Measurements from ENCODE around the gene METTL26. TPM values are rescaled to one million over a fixed set of nuclear protein-coding genes. Genes with fewer than 3 reads are reported as not detected.

The METTL26 gene
- polyA plus RNA-seq, 3 donors = 65.0 to 125 (median 109) TPM

- H3K27ac ChIP-seq (ENCODE audit: low read depth, low read length) = no peak overlapping the region
These were observed 10.0 kb upstream of the METTL26 start for GRCh38 chr16:645852-646678.

GRCh38 chr16:644556-644955 is 8.5 kb upstream of the METTL26 start:
- H3K27ac ChIP-seq (ENCODE audit: low read depth, low read length) = no peak overlapping the region

More at GRCh38 chr16:645852-646678, 10.0 kb upstream of the METTL26 start:
- WGBS, 3 donors = 66 to 74% (median 73%) methylated on average over 30 to 32 of the region's 32 CpGs

GRCh38 chr16:643050-643368 is 6.9 kb upstream of the METTL26 start:
- WGBS, 3 donors = 70 to 86% (median 84%) methylated on average over 13 of the region's 13 CpGs
- no peak overlapping the region for H3K27ac ChIP-seq (ENCODE audit: low read depth, low read length)

More at GRCh38 chr16:644556-644955, 8.5 kb upstream of the METTL26 start:
- 90 to 93% (median 92%) methylated on average over 12 of the region's 12 CpGs for WGBS, 3 donors

DNA sequence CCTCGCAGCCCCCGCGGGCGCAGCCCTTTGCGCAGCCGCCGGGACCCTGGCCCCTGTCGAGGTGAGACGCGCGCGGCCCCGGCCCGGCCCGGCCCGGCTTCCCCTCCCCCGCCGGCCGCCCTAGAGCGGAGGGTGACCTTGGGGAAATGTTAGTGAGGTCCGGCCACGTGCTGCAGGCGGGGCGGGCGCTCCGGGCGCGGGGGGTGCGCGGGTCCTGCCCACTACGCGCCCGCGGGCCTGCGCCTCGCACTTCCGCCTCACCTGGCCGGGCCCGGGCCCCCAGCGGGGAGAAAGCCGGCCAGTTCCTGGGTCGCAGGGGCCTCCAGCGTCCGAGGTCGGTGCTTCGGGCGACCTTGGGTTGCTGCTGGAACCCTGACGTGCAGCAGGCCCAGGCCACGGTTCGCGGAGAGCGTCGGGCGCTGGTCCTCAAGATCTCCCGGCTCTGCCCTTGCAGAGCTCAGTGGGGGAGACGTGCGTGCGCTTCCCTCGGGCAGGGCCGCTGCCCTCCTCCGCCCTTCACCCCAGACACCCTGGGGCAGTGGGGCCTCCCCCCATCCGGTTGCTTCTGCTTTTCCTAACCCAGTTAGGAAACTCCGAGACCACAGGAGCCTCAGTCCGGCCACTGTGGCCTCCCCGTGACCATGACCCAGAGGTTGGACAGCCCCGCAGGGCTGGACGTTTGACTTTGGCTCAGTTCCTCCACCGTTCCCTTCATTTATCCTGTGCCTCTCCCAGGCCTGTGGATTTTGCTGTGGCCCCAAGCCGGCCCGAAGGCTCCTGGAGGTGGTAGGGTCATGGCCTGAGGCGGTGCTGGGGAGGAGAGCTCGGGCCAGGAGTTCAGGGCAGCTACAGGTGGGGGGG is 6.3 kb upstream of the METTL26 start:
- WGBS, 3 donors = 5 to 7% (median 7%) methylated on average over 37 to 72 of the region's 72 CpGs
- no peak overlapping the region for H3K27ac ChIP-seq (ENCODE audit: low read depth, low read length)

DNA sequence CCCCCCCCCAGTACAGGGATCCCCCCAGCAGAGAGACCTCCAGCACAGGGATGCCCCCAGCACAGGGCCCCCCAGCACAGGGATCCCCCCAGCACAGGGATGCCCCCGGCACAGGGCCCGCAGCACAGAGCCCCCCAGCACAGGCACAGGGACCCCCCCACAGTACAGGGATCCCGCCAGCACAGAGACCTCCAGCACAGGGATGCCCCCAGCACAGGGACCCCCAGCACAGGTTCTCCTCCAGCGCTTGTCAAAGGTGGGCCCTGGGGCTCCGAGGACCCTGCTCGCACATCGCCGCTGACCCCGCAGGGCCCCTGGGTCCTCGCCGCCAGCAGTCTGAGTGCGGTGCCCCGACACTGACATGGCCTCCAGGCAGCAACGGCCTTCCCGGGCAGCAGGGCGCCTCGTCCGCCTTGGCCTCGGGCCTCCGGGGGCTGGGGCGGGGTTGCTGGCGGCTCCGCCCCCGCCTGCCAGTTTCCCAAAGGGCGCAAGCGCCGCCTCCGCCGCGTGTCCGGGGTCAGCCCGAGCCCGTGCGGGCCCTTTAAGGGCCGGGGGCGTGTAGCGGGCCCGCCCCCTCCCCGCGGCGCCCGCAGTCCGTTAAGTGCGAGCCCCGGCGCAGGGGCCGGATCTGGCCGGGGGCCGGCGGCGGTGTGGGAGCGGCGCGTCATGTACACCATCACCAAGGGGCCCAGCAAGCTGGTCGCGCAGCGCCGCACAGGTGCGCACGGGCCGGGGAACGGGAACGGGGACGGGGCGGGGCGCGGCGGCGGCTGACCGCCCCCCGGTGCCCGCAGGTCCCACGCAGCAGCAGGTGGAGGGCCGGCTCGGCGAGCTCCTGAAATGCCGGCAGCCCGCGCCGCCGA is 5.5 kb upstream of the METTL26 start, which contains the start of gene MCRIP2:
TSS of gene MCRIP2 (plus strand) at position 503 of the 863 bp plus-strand sequence. CDS start at position 667, 164 bp downstream.
- 1 to 2% (median 1%) methylated on average over 55 to 81 of the region's 81 CpGs for WGBS, 3 donors

DNA sequence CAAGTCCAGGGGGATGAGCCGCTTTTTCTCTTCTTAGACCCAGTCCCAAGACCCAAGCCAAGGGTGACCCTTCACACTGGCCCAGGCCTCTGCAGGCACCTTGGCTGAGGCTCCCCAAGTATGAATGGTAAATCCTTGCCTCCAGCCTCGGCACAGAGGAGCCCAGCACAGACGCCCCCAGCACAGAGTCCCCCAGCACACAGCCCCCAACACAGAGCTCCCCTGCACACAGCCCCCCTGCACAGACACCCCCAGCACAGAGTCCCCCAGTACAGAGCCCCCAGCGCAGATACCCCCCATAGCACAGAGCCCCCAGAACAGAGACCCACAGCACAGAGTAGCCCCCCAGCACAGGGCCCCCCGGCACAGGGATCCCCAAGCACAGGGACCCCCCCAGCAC is 4.5 kb upstream of the METTL26 start:
- 79 to 94% (median 86%) methylated on average over 4 to 5 of the region's 5 CpGs for WGBS, 3 donors
- H3K27ac ChIP-seq (ENCODE audit: low read depth, low read length) = no peak overlapping the region

More for the DNA sequence above, 5.5 kb upstream of the METTL26 start, which contains the start of gene MCRIP2:
- H3K27ac ChIP-seq (ENCODE audit: low read depth, low read length) = no peak within 1 kb of the TSS

DNA sequence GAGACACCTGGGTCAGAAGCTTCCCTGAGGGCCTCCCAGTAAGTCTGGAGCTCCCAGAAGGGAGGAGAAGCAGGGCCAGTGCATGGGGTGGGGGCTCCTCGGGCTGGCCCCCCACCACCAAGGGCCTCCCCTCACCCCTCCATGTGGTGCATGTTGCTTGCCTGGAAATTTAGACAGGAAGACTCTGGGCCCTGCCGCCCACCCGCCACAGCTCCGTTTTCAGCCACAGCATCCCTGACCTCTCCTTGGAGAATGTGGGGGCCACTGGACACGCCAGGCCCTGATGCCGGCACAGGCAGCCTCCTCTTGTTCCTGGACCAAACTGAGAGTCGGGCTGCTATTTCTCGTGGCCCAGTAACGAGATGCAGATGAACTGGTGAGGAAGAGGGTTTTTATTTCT is 2.7 kb upstream of the METTL26 start:
- 81 to 85% (median 82%) methylated on average over 9 of the region's 9 CpGs for WGBS, 3 donors
- H3K27ac ChIP-seq (ENCODE audit: low read depth, low read length) = no peak overlapping the region

- H3K27ac ChIP-seq (ENCODE audit: low read depth, low read length) = no peak overlapping the region
- WGBS, 3 donors = 55 to 90% (median 89%) methylated on average over 15 of the region's 15 CpGs
These were observed 2.0 kb upstream of the METTL26 start for GRCh38 chr16:638034-638543.

DNA sequence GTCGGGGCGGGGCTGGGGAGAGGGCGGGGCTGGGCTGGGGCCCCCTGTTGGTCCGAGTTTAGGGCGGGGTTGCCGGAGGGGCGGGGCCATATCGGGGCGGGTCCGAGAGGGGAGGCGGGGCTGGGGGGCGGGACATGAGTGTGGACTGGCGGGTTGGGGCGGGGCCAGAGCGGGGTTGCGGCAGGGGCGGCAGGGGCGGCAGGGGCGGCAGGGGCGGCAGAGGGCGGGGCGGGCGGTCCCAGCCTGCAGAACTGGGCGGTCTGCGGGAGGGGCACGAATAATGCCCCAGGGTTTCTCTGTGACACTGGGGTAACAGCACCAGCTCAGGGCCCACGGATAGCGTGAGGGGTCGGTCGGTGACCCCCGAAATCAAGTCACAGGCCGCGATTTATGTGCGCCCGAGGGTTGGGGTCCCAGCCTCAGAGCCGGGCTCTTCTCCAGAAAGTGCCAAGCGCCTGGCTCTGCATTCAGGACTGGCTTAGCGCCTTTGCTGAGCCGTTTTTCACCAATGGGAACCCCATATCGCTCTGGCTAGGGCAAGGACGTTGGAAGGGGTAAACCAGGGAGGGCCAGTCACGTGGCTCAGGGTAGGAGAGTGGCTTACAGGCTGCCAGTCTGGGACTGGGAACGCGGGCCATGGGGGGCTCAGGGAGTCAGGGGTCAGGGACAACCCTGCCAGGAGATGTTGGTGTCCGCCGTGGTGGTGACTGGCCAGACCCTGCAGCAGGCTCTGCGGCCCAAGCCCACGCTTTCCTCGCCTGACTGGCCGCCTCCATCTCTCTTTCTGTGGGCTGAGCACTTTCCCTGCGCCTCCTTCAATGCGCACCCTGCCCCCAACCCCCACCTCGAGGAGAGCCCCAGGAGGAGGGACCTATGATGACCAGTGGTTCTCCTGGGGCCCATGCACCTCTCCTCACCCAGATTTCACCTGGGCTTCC is 1.2 kb upstream of the METTL26 start:
- 19 to 20% (median 19%) methylated on average over 42 to 52 of the region's 53 CpGs for WGBS, 3 donors

DNA sequence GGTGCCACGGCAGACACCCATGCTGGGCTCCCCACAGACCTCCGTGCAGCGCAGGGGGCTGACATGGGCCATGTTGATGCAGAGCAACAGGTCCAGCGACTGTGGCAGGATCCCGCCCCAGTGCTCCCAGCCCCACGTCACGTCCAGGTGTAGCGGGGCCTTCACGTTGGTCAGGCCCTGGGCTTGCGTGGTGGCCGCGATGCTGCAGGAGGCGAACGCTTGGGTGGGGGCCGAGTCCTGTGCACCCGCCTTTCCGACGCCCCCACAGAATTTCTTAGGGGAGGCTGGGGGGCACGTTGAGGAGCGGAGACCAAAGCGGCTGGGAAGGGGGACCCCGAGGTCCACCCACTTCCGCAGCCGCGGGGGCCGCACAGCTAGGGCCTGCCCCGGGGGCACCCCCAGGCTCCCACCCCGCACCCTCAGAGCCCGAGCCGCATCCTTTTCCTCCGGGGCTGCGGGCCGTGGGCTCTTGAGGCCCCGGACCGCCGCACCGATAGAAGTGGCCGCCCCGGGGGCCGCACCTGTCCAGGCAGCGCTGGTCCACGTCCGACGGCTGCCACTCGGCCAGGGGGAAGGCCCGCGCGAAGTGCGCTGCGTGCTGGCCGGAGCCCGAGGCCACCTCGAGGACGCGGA is 416 bp downstream of the METTL26 start:
- H3K27ac ChIP-seq (ENCODE audit: low read depth, low read length) = no peak overlapping the region
- 3 to 4% (median 4%) methylated on average over 49 to 55 of the region's 55 CpGs for WGBS, 3 donors

More for the DNA sequence above, 1.2 kb upstream of the METTL26 start:
- H3K27ac ChIP-seq (ENCODE audit: low read depth, low read length) = no peak overlapping the region

DNA sequence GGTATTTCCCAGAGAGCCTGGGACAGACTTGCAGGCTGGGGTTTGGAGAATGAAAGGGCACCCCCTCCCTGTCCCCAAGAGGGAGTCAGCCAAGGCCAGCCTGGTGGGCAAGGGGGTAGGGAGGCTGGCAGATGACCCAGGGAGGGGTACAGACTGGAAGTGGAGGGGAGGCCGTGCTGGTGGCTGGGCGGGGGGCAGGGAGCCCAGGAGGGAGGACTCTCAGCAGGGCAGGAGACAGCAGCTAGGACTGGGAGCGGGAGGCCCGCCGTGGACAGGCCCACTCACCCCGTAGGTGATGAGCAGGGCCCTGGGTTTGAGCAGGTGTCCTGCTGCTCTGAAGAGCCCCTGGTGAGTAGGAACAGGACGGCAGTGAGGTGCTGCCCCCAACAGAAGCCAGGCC is 1.1 kb downstream of the METTL26 start:
- 78 to 84% (median 84%) methylated on average over 7 of the region's 7 CpGs for WGBS, 3 donors
- H3K27ac ChIP-seq (ENCODE audit: low read depth, low read length) = no peak overlapping the region

DNA sequence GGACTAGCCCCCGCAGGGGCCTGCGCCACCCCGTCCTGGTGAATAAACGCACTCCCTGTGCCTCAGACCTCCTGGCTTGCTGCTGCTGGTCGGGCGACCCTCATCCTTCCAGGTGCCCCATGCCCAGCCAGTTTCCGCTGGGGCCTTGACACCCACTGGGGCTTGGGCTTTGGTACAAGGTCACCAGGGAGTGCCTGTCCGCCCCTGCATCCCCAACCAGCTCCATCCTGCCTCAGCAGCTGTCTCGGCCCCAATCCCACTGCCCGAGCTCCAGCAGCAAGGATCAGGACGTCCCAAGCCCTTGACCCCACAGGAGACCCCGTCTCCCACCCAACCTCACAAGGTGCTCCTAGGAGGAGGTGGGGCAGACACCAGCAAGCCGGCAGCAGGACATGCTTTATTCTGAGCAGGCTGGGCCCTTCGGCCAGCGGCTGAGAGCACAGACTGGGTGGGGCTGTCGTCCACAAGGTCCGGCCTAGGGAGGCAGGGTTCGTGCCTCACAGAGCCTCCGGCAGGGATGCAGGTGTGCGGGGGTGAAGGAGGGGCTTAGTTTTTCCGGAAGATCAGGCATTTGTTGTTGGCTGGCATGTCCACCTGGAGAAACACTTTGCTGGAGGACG is 1.9 kb downstream of the METTL26 start:
- H3K27ac ChIP-seq (ENCODE audit: low read depth, low read length) = no peak overlapping the region
- WGBS, 3 donors = 88 to 92% (median 89%) methylated on average over 22 of the region's 22 CpGs

GRCh38 chr16:633336-634050 is 2.6 kb downstream of the METTL26 start:
- H3K27ac ChIP-seq (ENCODE audit: low read depth, low read length) = no peak overlapping the region
- WGBS, 3 donors = 96 to 97% (median 96%) methylated on average over 62 to 74 of the region's 74 CpGs

GRCh38 chr16:632486-633335 is 3.4 kb downstream of the METTL26 start:
- no peak overlapping the region for H3K27ac ChIP-seq (ENCODE audit: low read depth, low read length)
- 93 to 95% (median 93%) methylated on average over 63 to 67 of the region's 67 CpGs for WGBS, 3 donors

DNA sequence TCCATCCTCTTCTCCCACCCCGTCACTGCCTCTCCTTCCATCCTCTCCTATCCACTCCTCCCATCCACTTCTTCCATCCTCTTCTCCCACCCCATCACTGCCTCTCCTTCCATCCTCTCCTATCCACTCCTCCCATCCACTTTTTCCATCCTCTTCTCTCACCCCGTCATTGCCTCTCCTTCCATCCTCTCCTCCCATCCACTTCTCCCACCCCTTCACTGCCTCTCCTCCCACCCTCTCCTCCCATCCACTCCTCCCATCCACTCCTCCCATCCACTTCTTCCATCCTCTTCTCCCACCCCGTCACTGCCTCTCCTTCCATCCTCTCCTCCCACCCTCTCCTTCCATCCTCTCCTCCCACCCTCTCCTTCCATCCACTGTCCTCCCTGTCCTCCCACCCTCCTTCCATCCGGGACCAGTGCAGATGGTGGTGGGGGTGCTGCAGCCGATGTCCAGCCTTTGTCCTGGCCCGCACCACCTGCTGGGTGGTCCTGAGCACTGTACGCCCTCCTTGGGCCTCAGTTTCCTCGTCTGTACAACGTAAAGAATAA is 4.2 kb downstream of the METTL26 start:
- WGBS, 3 donors = 57 to 65% (median 57%) methylated on average over 9 of the region's 9 CpGs
- no peak overlapping the region for H3K27ac ChIP-seq (ENCODE audit: low read depth, low read length)

Measured in adipose tissue (tissue), 3 donors.